Hematopoietic multipotent progenitor cell treated with erythropoietin and hydrocortisone succinate and interleukin-3 and kit ligand, for 6 days (in vitro differentiated cells): ENCODE results near the gene CEP112.
"Not testable (repeated sequence)": the region's sequence is repeated elsewhere in the genome, so short reads cannot be mapped to it uniquely, and the experiment has no call there.

Experiments
- DNase-seq: peaks from one replicate; pipeline ENCODE4 v3.0.0-alpha.2; 2015

CEP112 gene

GRCh38 chr17:65813306-65813705 is 378.6 kb downstream of the CEP112 start:
- no peak for DNase-seq

- no peak for DNase-seq
These were observed 380.9 kb downstream of the CEP112 start for GRCh38 chr17:65811043-65811442.

GRCh38 chr17:65809366-65809765 is 382.6 kb downstream of the CEP112 start:
- DNase-seq, result no peak

DNA sequence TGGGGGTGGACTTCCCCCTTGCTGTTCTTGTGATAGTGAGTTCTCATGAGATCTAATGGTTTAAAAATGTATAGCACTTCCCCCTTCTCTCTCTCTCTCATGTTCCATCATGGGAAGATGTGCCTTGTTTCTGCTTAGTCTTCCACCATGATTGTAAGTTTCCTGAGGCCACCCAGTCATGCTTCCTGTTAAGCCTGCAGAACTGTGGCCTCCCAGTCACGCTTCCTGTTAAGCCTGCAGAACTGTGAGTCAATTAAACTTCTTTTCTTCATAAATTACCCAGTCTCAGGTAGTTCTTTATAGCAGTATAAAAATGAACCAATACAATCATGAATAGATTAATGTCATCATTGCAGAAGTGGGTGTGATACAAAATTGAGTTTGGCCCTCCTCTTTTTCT is 383.4 kb downstream of the CEP112 start:
- DNase-seq, result not testable (repeated sequence)

- DNase-seq, result no peak
These were observed 384.6 kb downstream of the CEP112 start for GRCh38 chr17:65807361-65807760.

- DNase-seq, result no peak
These were observed 390.4 kb downstream of the CEP112 start for GRCh38 chr17:65801513-65801912.

DNA sequence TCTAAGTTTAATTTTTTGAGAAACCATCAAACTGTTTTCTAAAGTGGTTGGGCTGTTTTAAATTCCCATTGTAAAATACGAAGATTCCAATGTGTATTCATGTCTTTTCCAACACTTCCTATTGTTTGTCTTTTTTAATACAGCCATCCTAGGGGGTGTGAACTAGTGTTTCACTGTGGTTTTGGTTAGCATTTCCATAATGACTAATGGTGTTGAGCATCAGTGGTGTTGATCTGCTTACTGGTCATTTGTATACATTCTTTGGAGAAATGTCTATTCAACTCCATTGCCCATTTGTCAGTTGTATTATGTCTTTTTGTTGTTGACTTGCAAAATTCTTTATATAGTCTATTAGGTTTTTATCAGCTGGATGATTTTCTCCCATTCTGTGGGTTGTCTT is 391.3 kb downstream of the CEP112 start:
- no peak for DNase-seq

DNA sequence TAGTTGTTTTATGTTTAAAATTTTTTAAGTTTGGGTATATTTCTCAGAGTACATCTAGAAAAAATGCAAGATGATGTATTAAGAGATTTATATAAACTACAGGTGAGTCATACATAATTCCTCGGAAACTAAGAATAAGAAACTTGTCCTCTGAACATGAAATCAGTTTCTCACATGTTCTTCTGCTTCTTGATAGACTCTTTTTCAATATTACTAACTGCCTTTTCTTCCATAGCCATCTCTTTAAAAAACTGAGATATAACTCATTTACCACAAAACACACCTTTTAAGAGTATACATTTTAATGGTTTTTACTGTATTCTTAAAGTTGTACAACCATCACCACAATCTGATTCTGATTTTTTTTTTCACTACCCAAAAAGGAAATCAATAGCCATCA is 392.1 kb downstream of the CEP112 start:
- no peak for DNase-seq

DNA sequence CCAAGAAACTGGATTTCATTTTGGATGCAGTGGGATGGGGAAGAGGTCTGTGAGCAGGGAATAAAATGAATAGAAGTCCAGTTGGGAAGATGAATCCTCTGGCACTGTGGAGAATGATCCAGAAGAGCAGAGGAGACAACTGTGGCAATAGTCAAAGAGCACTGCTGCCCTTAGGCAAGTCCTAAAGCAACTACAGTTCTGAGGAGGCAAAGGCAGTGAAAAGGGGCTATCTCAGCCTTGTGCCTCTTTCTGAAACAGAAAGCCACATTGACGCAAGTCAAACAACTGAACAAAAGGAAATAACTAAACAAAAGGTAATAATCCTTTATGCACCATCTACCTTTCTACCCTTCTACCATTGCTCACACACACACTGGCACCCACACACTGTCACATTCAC is 392.5 kb downstream of the CEP112 start:
- no peak for DNase-seq

GRCh38 chr17:65797809-65798208 is 394.1 kb downstream of the CEP112 start:
- DNase-seq, result peak; percentile 37

DNA sequence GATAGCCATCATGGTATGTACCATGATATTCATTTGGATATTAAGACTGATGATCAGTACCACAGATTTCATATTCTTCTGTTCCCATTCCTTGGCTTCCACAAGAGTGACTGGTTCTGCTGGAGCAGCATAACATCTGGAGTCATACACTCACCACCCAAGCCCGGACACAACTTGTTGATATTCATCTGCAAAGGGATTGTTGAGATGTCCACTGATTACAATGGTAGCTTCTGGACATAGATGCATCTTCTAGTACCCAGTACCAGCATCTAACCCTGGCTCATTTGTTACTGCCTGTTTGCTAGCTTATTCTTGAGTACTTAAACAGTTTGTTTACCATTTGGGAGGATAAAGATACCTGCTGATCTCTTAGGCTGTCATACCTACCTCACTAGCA is 394.8 kb downstream of the CEP112 start:
- no peak for DNase-seq

DNA sequence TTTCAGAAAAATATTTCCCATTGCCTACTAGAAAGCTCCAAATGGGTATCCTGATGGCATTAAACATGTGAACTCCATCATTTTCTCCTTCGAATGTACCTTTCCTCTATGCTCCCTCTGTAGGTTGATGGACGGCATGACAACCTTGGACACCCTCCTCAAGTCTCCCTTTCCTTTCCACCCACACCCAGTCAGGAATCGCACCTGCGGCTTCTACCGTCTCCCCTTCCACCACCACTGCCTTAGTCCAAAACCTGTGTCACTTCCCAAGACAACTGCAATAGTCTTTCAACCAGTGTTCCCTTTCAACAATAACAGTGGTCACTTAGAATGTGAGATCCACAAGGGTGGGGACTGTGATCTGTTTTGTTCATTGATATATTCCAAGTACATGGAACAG is 397.4 kb downstream of the CEP112 start:
- peak; percentile 49 for DNase-seq

GRCh38 chr17:65790241-65790640 is 401.7 kb downstream of the CEP112 start:
- no peak for DNase-seq

DNA sequence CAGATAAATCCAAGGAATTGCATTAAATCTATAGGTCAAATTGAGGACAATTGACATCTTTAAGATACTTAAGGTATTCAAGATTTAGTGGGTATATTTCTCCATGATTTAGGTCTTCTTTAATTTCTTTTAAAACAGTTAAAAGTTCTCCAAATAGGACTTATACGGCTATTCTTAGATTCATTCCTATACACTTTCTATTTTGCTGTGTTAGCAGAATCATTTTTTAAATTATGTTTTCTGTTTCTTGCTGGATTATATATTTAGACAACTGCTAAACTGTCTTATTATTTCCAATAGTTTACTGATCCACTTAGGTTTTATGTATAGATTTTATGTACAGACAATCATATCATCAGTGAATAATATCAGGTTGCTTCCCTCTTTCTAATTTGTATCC is 404.4 kb downstream of the CEP112 start:
- no peak for DNase-seq

DNA sequence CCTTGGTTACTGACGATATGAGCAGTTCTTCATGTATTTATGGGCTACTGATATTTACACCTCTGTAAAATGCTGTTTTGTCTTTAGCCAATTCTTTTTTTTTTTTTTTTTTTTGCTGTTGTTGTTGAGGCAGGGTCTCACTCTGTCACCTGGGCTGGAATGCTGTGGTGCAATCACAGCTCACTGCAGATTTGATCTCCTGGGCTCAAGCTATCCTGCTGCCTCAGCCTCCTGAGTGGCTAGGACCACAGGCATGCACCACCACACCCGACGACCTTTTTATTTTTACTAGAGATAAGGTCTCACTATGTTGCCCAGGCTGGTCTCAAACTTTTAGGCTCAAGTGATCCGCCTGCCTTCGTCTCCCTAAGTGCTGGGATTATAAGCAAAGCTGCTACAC is 405.5 kb downstream of the CEP112 start:
- DNase-seq, result no peak

DNA sequence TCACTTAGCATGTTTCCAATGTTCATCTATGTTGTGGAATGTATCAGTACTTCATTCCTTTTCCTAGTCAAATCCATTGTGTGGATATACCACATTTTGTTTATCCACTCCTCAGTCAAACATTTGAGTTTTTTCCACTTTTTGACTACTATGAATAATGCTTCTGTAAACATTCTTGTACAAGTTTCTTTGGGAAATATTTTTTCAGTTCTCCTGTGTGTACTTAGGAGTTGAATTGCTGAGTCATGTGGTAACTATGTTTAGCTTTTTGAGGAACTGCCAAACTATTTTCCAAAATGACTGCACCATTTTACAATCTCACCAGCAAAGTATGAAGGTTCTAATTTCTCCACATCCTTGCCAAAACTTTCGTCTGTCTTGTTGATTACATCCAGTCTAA is 406.8 kb downstream of the CEP112 start:
- DNase-seq, result peak; percentile 36

DNA sequence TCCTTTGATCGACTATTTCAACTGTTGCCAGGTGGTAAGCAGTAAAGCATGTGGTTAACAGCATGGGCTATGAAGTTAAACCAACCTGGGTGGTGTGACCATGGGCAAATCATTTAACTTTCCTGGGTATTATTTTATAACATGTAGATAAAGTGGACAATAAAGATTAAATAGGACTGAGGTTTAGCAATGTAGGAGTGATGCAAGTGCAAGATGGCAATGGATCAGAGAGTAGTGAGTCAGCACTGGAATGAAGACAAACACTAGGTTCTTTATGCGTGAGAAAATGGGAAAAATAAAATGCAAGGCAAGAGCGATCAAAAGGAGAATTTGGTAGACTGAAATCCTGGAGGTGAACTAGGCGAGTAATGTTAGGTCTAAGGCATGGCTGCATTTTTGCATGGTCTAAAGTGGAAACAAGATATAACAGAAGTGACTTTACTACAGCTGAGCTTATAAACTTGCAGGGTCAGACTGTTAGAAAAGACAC is 408.0 kb downstream of the CEP112 start:
- DNase-seq, result no peak

DNA sequence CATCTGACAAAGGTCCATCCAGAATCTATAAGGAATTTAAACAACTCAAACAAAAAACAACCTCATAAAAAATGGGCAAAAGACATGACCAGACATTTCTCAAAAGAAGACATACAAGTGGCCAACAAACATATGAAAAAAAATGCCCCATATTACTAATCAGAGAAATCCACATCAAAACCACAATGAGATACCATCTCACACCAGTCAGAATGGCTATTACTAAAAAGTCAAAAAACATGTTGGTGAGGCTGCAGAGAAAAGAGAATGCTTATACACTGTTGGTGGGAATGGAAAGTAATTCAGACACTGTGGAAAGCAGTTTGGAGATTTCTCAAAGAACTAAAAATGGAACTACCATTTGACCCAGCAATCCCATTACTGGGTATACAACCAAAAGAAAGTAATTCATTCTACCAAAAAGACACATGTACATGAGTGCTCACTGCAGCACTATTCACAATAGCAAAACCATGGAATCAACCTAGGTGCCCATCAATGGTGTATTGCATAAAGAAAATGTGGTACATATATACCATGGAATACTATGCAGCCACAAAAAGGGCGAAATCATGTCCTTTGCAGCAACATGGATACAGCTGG is 409.7 kb downstream of the CEP112 start:
- not testable (repeated sequence) for DNase-seq

DNA sequence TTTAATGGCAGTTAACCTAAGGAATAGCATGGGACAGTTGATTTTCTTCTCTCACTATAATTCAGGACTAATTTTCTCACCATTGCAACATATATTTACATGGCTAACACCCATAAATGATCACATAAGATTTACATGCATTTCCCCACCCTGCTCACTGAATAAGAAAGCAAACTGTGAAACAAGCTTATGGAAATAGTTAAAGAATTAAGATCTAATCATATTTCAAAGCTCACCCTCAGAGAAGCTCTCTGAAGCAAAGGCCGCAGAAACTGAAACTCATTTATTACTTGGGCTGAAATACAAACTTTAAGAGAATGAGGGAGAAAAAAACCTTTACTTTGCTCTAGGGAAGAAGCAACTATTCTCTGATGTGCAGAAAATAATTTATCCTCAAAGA is 411.8 kb downstream of the CEP112 start:
- no peak for DNase-seq

DNA sequence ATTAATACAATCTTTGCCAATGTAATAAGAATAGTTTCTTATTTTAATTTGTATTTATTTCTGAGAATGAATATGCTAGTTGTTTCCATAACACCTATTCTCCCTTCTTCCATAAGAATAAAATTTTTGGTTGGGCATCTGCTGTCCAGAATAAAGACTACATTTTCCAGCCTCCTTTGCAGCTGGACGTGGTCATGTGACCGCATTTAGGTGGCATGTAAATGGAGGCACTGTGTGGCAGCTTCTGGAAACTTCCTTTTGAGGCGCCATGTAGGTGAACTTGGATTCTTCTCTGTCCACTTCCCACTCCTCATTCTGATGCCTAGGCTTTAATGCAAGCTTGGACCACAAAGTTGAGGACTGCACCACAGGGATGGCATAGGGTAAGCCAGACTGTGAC is 415.0 kb downstream of the CEP112 start:
- no peak for DNase-seq

GRCh38 chr17:65774787-65775186 is 417.1 kb downstream of the CEP112 start:
- DNase-seq, result peak; percentile 16

DNA sequence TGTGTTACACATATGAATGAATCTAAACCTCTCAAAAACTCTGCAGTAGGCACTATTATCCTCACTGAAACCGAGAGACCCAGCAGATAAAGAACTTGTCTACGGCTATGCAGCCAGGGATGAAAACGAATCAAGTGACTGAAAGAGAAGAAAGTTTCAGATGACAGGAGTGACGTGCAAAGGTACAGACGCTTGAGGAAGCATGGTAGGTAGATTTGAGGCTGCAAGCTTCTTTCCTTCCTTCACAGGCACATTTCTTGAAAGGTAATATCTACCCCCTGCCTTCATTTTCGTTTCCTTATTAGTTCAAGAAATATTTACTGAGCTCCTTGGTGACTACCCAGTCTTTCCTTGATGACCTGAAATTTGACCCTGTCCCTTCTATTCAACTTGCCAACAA is 418.9 kb downstream of the CEP112 start:
- no peak for DNase-seq

- no peak for DNase-seq
These were observed 420.2 kb downstream of the CEP112 start for GRCh38 chr17:65771704-65772103.

GRCh38 chr17:65763786-65764185 is 428.1 kb downstream of the CEP112 start:
- DNase-seq, result no peak

DNA sequence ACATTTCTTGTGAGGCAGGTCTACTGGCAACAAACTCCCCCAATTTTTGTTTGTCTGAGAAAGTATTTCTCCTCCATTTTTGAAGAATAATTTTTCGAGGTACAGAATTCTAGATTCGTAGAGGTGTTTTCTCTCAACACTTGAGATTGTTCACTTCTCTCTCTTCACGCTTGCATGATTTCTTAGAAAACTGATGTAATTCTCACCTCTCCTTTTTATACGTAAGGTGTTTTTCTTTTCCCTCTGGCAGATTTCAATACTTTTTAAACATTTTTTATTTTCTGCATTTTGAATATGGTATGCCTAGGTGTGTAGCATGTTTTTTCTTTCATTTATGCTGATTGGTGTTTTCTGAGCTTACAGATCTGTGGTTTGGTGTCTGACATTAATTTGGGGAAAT is 429.0 kb downstream of the CEP112 start:
- no peak for DNase-seq

GRCh38 chr17:65759532-65759931 is 432.4 kb downstream of the CEP112 start:
- DNase-seq, result no peak
